ENCODE measurements around the gene CHGA.

Gene CHGA, protein sequence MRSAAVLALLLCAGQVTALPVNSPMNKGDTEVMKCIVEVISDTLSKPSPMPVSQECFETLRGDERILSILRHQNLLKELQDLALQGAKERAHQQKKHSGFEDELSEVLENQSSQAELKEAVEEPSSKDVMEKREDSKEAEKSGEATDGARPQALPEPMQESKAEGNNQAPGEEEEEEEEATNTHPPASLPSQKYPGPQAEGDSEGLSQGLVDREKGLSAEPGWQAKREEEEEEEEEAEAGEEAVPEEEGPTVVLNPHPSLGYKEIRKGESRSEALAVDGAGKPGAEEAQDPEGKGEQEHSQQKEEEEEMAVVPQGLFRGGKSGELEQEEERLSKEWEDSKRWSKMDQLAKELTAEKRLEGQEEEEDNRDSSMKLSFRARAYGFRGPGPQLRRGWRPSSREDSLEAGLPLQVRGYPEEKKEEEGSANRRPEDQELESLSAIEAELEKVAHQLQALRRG

GRCh38 chr14:92922883-92923743, at the start of gene CHGA:
Gene CHGA, plus strand, starts transcription at chr14:92923150. Its CDS starts 210 bp downstream, at chr14:92923360.
- DNase-seq, result peak; percentile 78

GRCh38 chr14:92874962-92875661, 47.8 kb upstream of the CHGA start:
- DNase-seq, result no peak

GRCh38 chr14:92877757-92878431, 45.1 kb upstream of the CHGA start:
- DNase-seq, result no peak

DNA sequence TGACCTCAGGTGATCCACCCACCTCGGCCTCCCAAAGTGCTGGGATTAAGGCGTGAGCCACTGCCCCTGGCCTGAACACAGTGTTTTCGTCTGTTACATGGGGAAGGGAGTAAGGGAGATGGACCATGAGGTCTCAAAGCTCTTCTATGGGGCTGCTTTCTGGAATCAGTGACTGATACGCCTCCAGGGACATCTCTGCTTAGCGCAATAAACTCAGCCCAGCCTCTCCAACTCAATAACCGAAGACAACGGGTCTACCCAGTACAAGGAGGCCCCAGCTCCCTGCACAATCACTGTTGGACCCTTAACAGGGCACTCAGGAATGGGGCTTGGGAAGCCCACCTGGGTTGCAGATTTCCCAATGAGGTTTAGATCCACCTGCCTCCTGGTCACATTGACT, 42.6 kb upstream of the CHGA start:
- DNase-seq, result no peak

DNA sequence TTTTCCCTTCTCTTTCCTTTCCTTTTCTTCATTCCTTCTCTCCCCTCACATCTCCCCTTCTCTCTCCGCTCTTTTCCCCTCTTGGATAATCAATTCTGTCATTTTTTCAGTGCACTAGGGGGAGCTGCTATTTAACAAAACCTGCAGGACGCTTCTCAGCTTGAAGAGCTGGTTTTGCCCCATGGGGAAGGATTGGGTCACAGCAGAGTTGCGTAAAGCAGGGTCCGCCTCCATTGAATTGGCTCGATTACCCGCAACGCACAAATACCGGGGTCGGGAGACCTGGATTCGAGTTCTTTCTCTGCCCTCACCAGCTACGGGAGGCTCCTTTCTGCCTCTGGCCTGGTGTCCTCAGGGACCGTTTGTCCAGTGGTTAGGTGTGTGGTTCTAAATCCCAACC, 42.1 kb upstream of the CHGA start:
- DNase-seq, result peak; percentile 47

- DNase-seq, result no peak
Measured at GRCh38 chr14:92883066-92883465, 39.9 kb upstream of the CHGA start.

DNA sequence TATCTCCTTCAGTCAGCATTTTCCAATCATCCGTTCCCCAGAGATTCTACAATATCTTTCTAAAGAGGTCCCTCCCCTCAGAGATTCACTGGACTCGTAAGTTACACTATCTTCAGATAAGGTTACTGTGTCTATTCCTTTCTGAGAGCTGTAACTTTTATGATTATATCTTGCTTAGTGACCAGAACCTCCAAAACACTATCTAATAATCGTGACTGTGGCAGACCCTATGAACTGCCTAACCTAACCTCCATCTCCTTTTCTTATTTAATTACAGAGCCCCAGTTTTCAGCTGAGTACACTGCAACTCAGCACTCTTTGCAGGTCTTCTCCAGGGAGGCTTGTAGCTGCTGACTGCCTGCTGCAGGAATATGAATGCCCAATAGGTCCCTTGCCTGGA, 38.5 kb upstream of the CHGA start:
- no peak for DNase-seq

DNA sequence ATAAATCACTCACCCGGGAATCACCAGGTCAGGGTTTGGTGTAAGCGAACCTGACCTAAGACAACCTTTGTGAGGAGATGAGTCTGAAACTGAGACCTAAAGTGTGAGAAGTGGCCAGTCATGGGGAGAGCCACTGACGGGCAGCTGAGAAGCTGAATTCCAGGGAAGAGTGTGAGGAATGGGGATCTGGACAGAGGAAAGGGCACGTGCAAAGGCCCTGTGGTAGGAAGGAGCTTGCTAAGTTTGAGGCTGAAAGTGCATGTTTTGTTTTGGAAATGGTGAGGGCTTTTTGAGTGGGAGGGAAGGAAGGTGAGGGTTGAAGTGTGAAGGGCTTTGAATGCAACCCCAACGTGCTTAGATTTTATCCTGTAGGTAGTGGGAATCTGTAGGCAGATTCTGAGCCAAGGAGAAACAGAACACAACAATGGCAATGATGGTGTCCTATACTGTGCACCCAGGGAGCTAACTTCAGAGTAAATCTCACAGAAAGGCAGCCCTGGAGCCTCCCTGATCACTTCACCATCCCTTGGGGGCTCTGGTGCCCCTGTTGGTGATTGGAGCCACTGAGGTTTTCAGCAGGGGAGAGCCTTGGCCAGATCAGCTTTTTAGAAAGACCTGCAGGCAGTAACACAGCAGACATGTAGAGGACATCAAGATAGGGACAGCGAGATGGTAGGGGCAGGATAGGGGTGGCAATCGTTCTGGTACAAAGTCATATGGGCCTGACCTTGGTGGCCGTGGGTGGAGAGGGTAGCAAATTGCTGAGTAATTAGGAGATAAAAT, 37.5 kb upstream of the CHGA start:
- DNase-seq, result no peak

GRCh38 chr14:92886337-92886736, 36.6 kb upstream of the CHGA start:
- no peak for DNase-seq

GRCh38 chr14:92887157-92887556, 35.8 kb upstream of the CHGA start:
- no peak for DNase-seq

DNA sequence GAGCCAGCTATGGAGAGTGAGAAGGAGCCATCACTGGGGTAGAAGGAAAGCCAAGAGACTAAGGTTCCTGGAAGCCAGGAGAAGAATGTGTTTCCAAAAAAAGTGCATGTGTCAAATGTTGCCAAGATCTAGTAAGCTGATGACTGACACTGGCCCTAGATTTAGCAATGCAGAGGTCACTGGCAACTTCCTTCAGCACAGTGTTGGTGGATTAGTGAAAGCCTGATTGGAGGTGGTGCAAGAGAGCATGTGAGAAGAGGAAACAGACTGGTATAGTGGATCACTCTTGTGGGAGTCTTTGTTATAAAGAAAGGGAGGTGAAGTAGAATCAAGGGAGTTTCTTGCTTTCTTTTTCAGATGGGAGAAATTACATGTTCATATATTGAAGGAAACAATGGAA, 34.1 kb upstream of the CHGA start:
- no peak for DNase-seq

DNA sequence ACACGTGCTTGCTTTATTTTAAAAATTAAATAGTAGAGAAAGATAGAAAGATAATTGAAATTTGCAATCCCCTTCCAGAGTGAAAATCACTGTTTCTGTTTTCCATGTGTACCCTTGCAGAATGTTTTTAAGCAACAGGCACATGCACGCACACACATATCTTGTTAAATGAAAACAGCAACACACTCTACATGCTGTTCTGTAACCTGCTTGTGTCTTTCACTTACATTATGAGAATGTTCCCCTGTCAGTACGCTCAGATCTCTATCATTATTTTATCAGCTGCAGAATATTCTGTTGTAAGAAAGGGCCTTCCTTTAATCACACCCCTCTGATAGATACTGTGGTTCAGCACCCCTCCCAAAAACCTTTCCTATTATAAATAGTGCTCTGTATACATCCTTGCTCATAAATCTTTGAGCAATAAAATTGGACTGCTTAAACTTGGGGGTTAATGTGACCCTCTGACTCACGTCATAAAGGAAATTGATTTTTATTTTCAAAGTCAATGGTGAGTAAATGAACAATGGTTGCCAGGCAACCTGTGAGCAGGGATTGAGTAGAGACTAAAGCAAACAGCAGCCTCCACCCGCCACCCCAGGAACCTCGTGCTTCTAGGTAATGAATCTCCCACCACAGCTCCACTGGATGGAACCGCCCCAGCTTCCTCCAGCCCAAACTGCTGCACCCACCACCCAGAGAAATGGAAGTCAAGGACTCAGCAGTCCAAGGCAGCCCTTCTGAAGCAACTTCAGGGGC, 31.9 kb upstream of the CHGA start:
- DNase-seq, result no peak

DNA sequence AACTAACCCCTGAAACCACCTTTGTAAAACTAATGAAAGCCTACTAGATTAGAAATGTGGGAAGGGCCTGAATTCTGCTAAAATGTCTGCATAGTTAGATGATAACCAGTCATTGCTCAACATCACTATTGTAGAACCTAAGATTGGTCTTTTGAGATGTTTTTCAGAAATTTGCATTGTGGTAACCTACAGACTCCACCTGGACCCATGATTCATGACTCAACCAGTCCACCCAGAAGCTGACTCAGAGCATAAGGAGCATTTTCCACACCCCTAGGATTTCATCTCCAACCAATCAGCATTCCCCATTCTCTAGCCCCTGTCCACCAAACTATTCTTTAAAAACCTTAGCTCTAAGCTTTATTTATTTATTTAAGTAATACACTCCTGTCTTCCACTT, 30.4 kb upstream of the CHGA start:
- no peak for DNase-seq

- no peak for DNase-seq
Measured at GRCh38 chr14:92895352-92895878, 27.5 kb upstream of the CHGA start.

DNA sequence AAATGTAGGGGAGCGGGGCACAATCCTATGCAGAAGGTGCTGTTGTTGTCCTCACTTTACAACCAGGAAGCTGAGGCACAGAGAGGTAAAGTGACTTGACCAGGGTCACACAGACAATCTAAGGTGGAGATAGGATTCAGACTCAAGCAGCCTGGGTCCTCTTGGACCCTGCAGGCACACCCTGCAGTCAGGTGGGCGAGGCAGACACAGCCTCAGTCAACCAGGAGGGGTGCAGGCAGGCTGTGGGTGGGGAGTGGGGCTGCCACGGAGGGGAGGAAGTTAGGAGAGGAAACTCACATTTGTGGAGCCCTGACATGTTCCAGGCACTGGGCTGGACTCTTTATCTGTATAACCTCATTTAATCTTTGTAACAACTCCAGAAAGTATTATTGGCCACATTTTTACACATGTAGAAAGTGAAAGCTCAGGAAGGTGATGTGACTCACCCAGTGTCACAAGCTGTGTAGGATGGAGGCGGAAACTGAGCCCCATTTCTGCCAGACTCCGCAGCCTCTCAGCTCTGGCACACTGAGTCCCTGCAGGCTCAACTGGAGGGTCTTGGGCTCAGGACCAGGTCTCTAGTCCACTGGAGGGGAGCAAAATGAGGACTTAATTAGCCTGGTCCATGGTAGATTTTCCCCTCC, 24.9 kb upstream of the CHGA start:
- DNase-seq, result no peak

DNA sequence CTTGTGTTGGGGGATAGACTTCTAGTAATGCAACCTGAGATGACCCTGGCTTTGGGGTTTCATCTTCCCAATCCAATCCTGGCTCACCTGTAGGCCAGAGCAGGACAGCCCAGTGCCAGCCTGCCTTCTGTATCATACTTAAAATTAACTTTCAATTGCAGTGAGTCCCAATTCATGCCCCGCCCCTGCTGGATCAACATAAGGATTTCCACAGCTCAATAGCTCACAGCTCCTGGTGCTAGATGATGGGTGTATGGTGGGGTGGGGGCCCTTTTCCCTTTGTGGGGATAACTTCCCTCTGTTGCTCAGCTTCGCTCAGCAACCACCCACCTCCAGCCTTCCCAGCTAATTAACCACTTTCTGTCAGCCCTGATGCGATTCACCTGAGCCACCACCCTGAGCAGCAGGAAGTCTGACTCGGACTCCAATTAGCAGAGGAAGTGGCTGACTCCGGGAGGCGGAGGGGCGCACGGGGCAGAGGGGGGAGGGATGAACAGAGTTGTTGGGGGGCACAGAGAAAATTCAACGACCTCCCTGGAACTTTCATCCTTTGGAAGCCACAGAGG, 24.3 kb upstream of the CHGA start:
- DNase-seq, result no peak

DNA sequence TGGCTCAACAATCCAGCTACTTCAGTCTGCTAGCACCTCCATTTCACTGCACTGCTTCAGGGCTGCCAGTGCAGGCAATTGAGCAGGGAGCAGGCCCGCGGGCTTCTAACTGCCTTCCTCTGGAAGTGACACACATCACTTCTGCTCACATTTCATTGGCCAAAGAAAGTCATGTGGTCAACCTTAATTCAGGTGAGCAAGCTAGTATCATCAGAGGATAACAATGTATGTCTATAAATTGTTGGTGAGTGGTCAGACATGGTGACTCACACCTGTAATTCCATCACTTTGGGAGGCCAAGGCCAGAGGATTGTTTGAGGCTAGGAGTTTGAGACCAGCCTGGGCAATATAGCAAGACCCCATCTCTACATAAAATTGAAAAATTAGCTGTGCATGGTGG, 22.3 kb upstream of the CHGA start:
- no peak for DNase-seq

- no peak for DNase-seq
Measured at GRCh38 chr14:92902191-92902590, 20.8 kb upstream of the CHGA start.

DNA sequence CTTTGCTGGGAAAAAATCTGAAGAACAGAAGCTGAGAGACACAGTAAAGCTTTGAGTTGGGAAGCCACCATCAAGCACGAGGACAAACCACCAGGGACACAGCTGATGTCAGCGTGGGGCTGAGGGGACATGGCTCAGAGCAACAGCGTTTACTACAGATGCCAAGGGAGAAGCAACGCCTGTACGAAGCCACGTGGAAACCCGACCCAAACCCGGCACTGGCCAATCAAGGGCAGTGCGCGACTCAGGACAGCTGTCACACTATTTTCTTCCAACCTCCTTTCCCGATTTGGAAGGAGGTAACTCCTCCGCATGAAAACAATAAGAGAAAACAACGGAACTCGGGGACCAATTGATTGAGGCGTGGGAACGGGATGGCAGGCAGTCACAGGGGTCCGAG, 20.2 kb upstream of the CHGA start:
- no peak for DNase-seq

DNA sequence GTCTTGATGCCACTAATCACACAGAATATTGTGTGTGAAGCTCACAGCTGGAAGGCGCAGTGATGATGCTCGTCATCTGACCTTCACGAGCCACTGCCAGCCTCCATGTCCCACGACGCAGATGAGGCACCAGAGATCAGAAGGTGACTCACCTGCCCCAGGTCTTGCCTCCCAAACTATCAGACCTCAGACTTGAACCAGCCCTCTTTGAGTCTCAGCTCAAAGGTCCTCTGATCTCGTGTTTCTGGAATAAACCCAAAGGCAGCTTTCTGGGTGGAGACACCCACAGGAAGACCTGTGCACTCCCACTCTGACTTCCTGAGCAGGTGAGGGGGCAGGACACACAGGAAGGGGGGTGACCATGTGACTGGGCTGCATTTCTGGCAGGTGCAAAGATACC, 19.6 kb upstream of the CHGA start:
- no peak for DNase-seq
